ENCODE data around the gene MTREX. TPM values are rescaled to one million over a fixed set of nuclear protein-coding genes. Genes with fewer than 3 reads are reported as not detected.

The MTREX gene
- total RNA-seq, 1 donor from 2014 or later, result 68.0 TPM

DNA sequence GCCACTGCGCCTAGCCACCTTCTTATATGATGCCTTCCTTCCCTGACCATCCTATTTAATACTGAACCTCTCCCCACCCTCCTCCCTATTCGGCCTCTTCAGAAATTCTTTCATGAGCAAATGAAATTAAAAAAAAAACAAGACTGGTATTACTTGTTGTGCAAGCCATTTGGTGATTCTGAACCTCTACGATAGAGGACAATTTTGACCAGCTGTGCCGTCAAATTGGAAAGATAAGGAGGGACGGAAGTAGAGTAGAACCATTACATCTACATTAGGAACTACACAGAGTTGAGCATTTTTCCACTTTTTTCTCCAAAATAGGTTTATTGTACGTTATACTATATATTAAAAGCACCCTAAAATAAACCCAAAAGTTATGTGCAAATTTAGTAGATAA lies 3.2 kb upstream of the MTREX start:
- DNase-seq (ENCODE audit: extremely low spot score in 2 of 2), result no peak
- Histone ChIP-seq H3K27ac (no peak overlapping the region), H3K4me3 (no peak overlapping the region), H3K9me3 (peaks cover 4% of the 10 kb centered on the region), H3K36me3 (peaks cover 0 to 8% of the 10 kb centered on the region in 2 donors), H3K27me3 (no peaks in the 10 kb centered on the region), H3K4me1 (peaks cover 51% of the 10 kb centered on the region)
- no peak for TF ChIP-seq CTCF (IDR thresholded peaks at IDR 0.05)
- no peak for TF ChIP-seq POLR2A (IDR thresholded peaks at IDR 0.05)
- TF ChIP-seq POLR2AphosphoS5 (IDR thresholded peaks at IDR 0.05; ENCODE audit: insufficient read depth in 1 of 2, low read depth in 1 of 2), result no peak
- intact Hi-C loops (cut with DNase I), result no loop called here

DNA sequence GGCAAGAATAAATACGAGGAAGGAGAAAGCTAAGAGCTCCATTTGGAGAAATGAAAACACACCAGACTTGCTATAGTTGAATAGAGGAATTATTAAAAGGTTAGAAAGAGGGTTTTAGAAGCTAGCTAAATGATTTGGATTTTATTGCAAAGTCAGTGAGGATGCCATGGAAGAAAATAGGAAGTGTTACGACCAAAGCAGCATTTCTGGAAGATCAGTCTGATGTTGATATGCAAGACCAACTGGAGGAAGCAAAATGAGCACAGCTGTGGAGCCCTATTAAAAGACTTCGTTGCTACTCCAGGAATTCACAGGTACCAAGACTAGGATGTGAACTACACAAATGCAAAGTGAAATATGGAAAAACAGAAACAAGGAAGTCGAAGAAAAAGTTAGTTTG lies 2.4 kb upstream of the MTREX start:
- Histone ChIP-seq H3K27ac (no peak overlapping the region), H3K4me3 (no peak overlapping the region), H3K4me1 (peaks cover 59% of the 10 kb centered on the region), H3K27me3 (no peaks in the 10 kb centered on the region), H3K36me3 (peaks cover 0 to 8% of the 10 kb centered on the region in 2 donors), H3K9me3 (peaks cover 4% of the 10 kb centered on the region)
- intact Hi-C loops (cut with DNase I), result no loop called here
- TF ChIP-seq CTCF (IDR thresholded peaks at IDR 0.05) (no peak), POLR2A (IDR thresholded peaks at IDR 0.05) (no peak), POLR2AphosphoS5 (IDR thresholded peaks at IDR 0.05; ENCODE audit: insufficient read depth in 1 of 2, low read depth in 1 of 2) (no peak)
- DNase-seq (ENCODE audit: extremely low spot score in 2 of 2), result no peak

DNA sequence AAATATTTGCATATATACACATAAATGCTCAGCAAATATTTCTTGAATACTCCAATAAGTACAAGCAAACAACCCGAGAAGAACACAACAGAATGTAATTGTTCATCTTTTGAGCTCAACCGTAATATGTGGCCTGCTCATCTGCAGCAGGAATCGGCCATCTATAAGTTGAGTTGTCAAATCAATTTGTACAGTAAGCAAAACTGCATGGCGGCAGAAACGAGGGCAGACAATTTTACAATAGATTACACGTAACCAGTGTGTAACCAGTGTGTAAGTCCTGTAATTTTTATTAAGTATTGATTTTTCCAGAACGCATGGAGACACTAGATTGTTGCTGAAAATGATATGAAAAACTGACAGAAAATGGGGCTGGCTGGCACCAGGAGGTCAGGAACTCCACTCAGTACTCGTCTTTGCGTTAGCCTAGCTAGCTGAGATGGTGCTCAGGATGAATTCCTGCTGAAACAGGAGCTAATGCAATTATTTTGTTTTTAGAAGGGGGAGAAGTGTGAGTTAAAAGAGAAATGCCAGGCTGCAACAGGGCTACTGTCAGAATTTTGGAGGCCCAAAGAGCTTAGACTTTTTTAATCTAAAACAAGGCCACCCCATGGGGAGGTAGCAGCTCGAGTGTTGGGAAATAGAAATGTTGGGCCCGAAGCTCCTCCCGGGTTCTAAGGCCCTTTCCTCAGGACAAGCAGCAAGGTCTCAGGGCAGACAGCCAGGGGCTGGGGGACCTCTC lies 977 bp upstream of the MTREX start:
- no peak for DNase-seq (ENCODE audit: extremely low spot score in 2 of 2)
- Histone ChIP-seq H3K4me1 (peaks cover 73% of the 10 kb centered on the region), H3K27ac (peak overlapping the region; percentile 87), H3K4me3 (peak overlapping the region; percentile 66 to 83), H3K27me3 (no peaks in the 10 kb centered on the region), H3K9me3 (no peaks in the 10 kb centered on the region), H3K36me3 (no peaks in the 10 kb centered on the region)
- TF ChIP-seq POLR2AphosphoS5 (IDR thresholded peaks at IDR 0.05; ENCODE audit: insufficient read depth in 1 of 2, low read depth in 1 of 2) (no peak), POLR2A (IDR thresholded peaks at IDR 0.05) (no peak), CTCF (IDR thresholded peaks at IDR 0.05) (no peak)
- intact Hi-C loops (cut with DNase I), result no loop called here

- intact Hi-C loops (cut with DNase I), result no loop called here
- Histone ChIP-seq H3K27me3 (no peaks in the 10 kb centered on the region), H3K9me3 (no peaks in the 10 kb centered on the region), H3K27ac (peak overlapping the region; percentile 87), H3K36me3 (no peaks in the 10 kb centered on the region), H3K4me3 (peak overlapping the region; percentile 66 to 83), H3K4me1 (peaks cover 71% of the 10 kb centered on the region)
- TF ChIP-seq CTCF (IDR thresholded peaks at IDR 0.05) (no peak), POLR2AphosphoS5 (IDR thresholded peaks at IDR 0.05; ENCODE audit: insufficient read depth in 1 of 2, low read depth in 1 of 2) (no peak), POLR2A (IDR thresholded peaks at IDR 0.05) (no peak)
- DNase-seq (ENCODE audit: extremely low spot score in 2 of 2), result no peak
Observed at GRCh38 chr5:55308254-55308836, 556 bp downstream of the MTREX start.

All from vagina (tissue), 2 donors.